ENCODE measurements around the gene STK32B.

Gene STK32B

DNA sequence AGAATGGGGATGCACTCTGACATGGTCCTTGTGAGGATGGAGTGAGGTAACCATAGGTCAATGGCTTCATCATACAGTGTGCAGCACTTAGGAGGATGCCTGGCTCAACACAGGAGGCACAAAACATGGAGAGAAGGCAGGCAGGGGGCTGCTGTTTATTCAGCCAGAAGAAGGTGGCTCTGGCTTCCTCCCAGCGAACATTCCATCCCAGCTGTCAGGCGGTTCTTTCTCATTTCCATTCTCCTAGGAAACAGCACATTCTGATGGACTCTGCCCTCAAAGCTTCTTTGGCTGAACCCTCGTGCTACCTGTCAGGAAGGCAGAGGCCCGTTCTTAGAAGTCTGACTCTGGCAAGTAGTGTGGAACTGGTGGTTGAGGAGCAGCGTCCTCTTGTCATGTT, 18.6 kb downstream of the STK32B start:
- no peak for DNase-seq (ENCODE audit: low read depth)

DNA sequence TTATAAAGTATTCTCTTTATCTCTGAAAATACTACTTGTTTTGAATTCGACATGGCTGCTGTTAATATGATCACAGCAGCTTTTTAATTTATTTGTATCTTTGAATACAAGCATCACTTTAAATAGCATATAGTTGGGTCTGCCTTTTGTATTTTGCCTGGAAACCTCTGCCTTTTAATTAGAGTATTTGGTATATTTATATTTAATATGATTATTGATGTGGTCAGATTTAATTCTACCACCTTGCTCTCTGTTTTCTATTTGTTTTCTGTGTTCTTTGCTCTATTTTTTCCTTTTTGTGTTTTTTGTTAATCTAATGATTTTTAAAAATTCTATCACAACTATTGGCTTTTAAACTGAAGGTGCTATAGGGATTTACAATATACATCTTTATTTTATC, 21.7 kb downstream of the STK32B start:
- no peak for DNase-seq (ENCODE audit: low read depth)

GRCh38 chr4:5078009-5078408, 26.7 kb downstream of the STK32B start:
- DNase-seq (ENCODE audit: low read depth), result no peak

DNA sequence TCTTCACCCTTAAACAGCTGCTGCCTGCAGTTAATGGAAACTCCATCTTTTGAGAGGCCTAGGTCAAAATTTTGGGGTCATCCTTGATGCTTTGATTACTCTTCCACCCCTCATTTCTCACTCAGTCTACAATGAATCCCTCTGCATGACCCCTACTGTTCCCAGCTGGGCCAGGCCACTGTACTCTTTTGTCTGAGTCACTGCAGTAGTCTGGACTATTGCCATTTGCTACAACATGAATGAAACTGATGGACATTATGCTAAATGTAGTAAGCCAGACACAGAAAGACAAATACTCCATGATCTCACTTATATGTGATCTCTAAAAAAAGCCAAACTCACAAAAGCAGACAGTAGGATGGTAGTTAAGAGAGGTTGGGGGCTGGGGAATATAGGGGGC, 28.3 kb downstream of the STK32B start:
- no peak for DNase-seq (ENCODE audit: low read depth)

- DNase-seq (ENCODE audit: low read depth), result no peak
Observed at GRCh38 chr4:5081441-5081999, 30.2 kb downstream of the STK32B start.

- no peak for DNase-seq (ENCODE audit: low read depth)
Observed at GRCh38 chr4:5082376-5082775, 31.1 kb downstream of the STK32B start.

GRCh38 chr4:5084911-5085475, 33.7 kb downstream of the STK32B start:
- no peak for DNase-seq (ENCODE audit: low read depth)

DNA sequence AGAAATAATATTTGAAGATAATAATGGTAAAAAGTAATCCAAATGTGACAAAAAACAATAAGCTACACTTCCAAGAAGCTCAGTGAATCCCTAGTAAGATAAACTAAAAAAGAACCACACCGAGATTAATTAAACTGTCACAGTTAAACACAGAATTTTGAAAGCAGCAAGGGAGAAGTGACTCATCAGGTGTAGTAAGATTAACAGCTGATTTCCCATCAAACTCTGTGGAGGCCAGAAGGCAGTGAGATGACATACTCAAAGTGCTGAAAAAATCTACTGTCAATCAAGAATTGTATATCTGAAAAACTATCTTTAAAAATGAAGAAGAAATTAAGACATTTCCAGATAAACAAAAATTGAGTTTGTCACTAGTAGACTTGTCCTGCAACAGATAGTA, 35.3 kb downstream of the STK32B start:
- DNase-seq (ENCODE audit: low read depth), result no peak

DNA sequence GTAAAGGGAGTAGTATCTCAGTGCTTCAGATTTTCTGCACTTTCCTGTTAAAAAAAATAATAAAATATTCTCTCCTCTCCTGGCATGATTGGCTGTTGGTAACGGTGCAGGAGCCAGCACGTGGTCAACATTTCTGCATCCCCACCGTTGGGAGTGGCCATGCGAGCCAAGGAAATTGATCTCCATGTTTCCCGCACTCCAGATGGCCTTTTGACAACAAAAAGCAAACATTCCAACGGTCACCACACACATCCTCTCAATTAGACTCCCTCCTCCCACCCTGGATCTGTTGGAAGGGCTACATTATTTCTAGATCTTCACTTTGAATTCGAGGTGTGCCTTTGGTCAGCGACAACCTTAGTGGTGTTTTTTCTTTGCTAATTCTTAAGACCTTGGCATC, 45.0 kb downstream of the STK32B start:
- no peak for DNase-seq (ENCODE audit: low read depth)

GRCh38 chr4:5098176-5098575, 46.9 kb downstream of the STK32B start:
- no peak for DNase-seq (ENCODE audit: low read depth)

GRCh38 chr4:5100336-5100735, 49.1 kb downstream of the STK32B start:
- no peak for DNase-seq (ENCODE audit: low read depth)

GRCh38 chr4:5100986-5101385, 49.7 kb downstream of the STK32B start:
- DNase-seq (ENCODE audit: low read depth), result no peak

DNA sequence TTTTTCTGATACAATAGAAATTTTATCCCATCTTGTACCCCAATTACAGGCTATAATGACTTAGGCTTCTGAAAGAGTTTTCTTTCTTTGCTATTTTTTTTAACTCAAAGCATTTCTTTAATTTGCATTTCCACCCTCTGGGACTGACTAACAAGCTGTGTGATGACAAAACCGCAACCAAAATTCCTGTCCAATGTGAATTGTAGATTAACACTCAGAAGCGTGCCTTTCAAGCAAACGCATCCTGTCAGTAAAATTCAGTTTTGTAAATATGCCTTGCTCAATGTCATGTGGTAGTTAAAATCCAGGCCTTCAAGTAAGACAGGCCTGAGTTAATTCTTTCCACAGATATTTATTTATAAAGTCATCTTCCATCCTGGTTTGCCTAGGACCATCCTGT, 50.3 kb downstream of the STK32B start:
- no peak for DNase-seq (ENCODE audit: low read depth)

GRCh38 chr4:5110901-5111300, 59.6 kb downstream of the STK32B start:
- DNase-seq (ENCODE audit: low read depth), result no peak

DNA sequence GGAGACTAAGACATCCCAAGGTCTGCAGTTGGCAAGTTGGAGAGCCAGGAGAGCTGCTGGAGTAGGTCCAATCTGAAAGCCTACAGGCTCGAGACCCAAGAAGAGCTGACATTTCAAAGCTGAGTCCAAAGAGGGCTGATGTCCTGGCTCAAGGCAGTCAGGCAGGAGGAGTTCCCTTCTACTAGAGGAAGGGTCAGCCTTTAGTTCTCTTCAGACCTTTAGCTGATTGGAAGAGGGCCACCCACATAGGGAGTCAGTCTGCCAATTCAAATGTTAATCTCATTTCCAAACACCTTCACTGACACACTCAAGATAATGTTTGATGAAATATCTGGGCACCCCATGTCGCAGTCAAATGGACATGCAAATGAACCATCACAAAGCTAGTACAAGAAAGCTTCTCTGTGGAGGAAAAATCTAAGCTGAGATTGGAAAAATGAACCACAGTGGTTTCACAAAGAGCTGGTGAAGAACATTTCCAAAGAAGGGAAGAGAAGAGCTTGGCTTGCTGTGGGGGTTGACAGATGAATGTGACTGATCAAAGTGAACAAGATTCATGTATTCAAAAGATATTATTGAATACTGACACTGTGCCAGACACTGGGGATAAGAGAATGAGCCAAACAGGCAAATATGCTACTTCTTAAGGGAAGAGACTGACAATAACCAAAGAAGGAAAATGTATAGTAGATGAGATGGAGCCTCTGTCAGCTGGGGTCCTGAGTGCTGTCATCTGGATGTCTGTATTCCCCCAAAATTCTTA, 61.2 kb downstream of the STK32B start:
- no peak for DNase-seq (ENCODE audit: low read depth)

- DNase-seq (ENCODE audit: low read depth), result no peak
Observed at GRCh38 chr4:5114950-5115349, 63.7 kb downstream of the STK32B start.

GRCh38 chr4:5118091-5118786, 67.0 kb downstream of the STK32B start:
- DNase-seq (ENCODE audit: low read depth), result no peak

DNA sequence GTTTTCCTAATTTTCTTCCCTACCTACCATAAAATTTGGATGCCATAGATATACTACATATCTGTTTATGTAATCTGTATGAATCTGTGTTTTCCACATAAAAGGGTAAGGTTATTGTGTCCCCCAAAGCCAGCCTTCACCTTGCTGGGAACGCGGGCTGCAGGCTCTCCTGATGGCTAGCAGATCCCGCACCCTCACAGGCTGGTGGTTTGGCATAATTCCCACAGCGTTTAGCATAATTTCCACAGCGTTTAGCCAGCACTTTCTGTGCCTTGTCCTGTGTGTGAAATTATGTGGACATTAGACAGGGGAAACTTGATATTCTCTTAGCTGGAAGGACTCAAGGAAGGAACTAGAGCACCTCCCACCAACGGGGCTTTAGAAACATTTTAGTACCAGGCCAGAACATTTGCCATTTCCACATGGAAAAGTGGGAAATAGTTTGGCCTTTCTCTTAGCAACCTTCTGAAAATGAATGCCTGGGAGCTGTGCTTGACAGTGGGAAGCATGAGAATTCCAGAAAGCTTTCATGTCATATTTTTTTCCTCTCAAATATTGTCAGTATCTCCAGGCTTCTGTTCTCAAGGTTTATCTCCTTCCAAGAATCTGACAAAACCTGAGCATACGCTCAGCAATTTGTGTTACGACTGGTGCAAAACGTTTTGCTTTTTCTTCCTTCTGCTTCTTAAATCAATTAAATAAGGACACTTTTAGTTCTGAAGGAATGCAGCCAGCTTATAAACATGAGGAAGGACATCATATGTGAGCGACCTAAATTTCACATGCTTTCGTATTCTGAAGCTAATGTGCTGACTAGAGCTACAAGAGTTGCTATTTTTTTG, 67.9 kb downstream of the STK32B start:
- no peak for DNase-seq (ENCODE audit: low read depth)

- no peak for DNase-seq (ENCODE audit: low read depth)
Observed at GRCh38 chr4:5120067-5120466, 68.8 kb downstream of the STK32B start.

DNA sequence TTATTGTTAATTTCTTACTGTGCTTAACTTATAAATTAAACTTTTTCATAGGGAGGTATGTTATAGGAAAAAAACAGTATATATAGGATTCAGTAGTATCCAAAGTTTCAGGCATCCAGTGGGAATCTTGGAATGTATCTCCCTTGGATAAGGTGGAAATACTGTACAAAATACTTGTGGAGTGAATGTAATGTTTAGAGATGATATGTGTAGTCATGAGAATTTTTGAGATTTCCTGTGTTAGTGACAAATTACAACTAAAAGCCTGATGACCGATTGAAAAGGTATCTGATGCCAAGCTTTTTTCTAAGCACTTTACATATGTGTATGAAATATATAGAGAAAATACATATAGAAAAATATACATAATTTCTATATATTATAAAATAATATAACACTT, 69.2 kb downstream of the STK32B start:
- DNase-seq (ENCODE audit: low read depth), result no peak

GRCh38 chr4:5122114-5122513, 70.8 kb downstream of the STK32B start:
- DNase-seq (ENCODE audit: low read depth), result no peak

GRCh38 chr4:5124876-5125275, 73.6 kb downstream of the STK32B start:
- DNase-seq (ENCODE audit: low read depth), result no peak
